ENCODE measurements around the gene SPATA13. TPM values are rescaled to one million over a fixed set of nuclear protein-coding genes. Genes with fewer than 3 reads are reported as not detected.
"Not testable (repeated sequence)": the region's sequence is repeated elsewhere in the genome, so short reads cannot be mapped to it uniquely, and the experiment has no call there.

The SPATA13 gene
- total and polyA plus RNA-seq, 2 donors (not counting 1 experiment from before 2014, with no cell fraction given) = 5.7 to 8.3 TPM

DNA sequence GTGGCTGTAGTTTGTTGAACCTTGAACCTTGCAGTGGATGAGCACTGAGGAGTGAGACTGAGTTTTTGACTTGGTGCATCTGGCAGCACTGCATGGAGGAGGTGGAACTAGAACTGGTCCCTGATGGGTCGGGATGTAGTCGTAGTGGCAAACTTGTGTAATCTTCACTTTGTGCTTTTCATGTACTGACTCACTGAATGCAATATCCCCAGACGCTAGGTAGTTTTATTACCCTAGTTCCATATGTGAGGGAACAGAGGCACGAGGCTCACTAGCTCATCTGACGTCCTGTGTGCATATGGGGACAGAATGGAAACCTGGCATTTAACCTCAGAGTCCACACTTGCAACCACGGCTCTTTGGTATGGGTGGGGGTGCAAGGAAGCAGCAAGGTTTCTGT, 159.1 kb downstream of the SPATA13 start:
- intact Hi-C loops (cut with micrococcal nuclease); H3K27ac ChIP-seq (ENCODE audit: low read length in 2 of 2); H3K4me1 ChIP-seq (ENCODE audit: control insufficient read depth in 2 of 2, insufficient read depth in 2 of 2, low read length in 2 of 2); POLR2A ChIA-PET; ATAC-seq (ENCODE audit: low read depth); H3K4me3 ChIP-seq (ENCODE audit: control extremely low read depth in 1 of 5, extremely low read depth in 1 of 5, insufficient read depth in 1 of 5, low read depth in 2 of 5, low read length in 4 of 5); H4K20me1 ChIP-seq (ENCODE audit: control insufficient read depth, insufficient read depth, low read length, poor library complexity, severe bottlenecking); H3K9ac ChIP-seq (ENCODE audit: low read length); H3K9me3 ChIP-seq (ENCODE audit: control extremely low read depth in 1 of 3, control insufficient read depth in 2 of 3, insufficient read depth in 1 of 3, low read length in 2 of 3); H3K36me3 ChIP-seq (replicated peaks in 1 of 2; ENCODE audit: control extremely low read depth in 1 of 2, control insufficient read depth in 1 of 2, extremely low read depth in 1 of 2, insufficient read depth in 2 of 2, low read length in 1 of 2); H3K4me3 Mint-ChIP-seq; H3K27ac Mint-ChIP-seq; CTCF ChIA-PET; H3K4me1 Mint-ChIP-seq; H3K4me2 ChIP-seq (replicated peaks; ENCODE audit: low read depth, low read length, poor library complexity, severe bottlenecking); H3K27me3 ChIP-seq (replicated peaks in 1 of 4; ENCODE audit: control extremely low read depth in 1 of 4, control insufficient read depth in 3 of 4, insufficient read depth in 4 of 4, low read length in 3 of 4); H3K9me3 Mint-ChIP-seq (ENCODE audit: insufficient read depth); H2AFZ ChIP-seq (ENCODE audit: insufficient read depth, low read depth, low read length, poor library complexity, severe bottlenecking); DNase-seq; H3K79me2 ChIP-seq (ENCODE audit: control insufficient read depth, insufficient read depth, low read length): not testable (repeated sequence)
- peaks cover 12% of the 10 kb centered on the region for H3K27me3 Mint-ChIP-seq
- WGBS (ENCODE audit: insufficient coverage) = 67% methylated on average over 1 of the region's 6 CpGs

DNA sequence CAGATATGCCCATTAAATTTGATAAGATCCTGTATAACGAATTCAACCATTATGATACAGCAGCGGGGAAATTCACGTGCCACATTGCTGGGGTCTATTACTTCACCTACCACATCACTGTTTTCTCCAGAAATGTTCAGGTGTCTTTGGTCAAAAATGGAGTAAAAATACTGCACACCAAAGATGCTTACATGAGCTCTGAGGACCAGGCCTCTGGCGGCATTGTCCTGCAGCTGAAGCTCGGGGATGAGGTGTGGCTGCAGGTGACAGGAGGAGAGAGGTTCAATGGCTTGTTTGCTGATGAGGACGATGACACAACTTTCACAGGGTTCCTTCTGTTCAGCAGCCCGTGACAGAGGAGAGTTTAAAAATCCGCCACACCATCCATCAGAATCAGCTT, 160.9 kb downstream of the SPATA13 start:
- H3K9me3 Mint-ChIP-seq (ENCODE audit: insufficient read depth); H3K27me3 ChIP-seq (replicated peaks in 1 of 4; ENCODE audit: control extremely low read depth in 1 of 4, control insufficient read depth in 3 of 4, insufficient read depth in 4 of 4, low read length in 3 of 4); H3K27ac Mint-ChIP-seq; H3K4me3 Mint-ChIP-seq; H3K4me2 ChIP-seq (replicated peaks; ENCODE audit: low read depth, low read length, poor library complexity, severe bottlenecking); H3K9ac ChIP-seq (ENCODE audit: low read length); H2AFZ ChIP-seq (ENCODE audit: insufficient read depth, low read depth, low read length, poor library complexity, severe bottlenecking); CTCF ChIA-PET; POLR2A ChIA-PET; H3K79me2 ChIP-seq (ENCODE audit: control insufficient read depth, insufficient read depth, low read length); H3K4me1 Mint-ChIP-seq; H3K27ac ChIP-seq (ENCODE audit: low read length in 2 of 2); H3K36me3 ChIP-seq (replicated peaks in 1 of 2; ENCODE audit: control extremely low read depth in 1 of 2, control insufficient read depth in 1 of 2, extremely low read depth in 1 of 2, insufficient read depth in 2 of 2, low read length in 1 of 2); DNase-seq; H4K20me1 ChIP-seq (ENCODE audit: control insufficient read depth, insufficient read depth, low read length, poor library complexity, severe bottlenecking); H3K9me3 ChIP-seq (ENCODE audit: control extremely low read depth in 1 of 3, control insufficient read depth in 2 of 3, insufficient read depth in 1 of 3, low read length in 2 of 3); H3K4me3 ChIP-seq (ENCODE audit: control extremely low read depth in 1 of 5, extremely low read depth in 1 of 5, insufficient read depth in 1 of 5, low read depth in 2 of 5, low read length in 4 of 5); ATAC-seq (ENCODE audit: low read depth); intact Hi-C loops (cut with micrococcal nuclease); H3K4me1 ChIP-seq (ENCODE audit: control insufficient read depth in 2 of 2, insufficient read depth in 2 of 2, low read length in 2 of 2): not testable (repeated sequence)
- peaks cover 24% of the 10 kb centered on the region for H3K27me3 Mint-ChIP-seq
- 100% methylated on average over 3 of the region's 8 CpGs for WGBS (ENCODE audit: insufficient coverage)

DNA sequence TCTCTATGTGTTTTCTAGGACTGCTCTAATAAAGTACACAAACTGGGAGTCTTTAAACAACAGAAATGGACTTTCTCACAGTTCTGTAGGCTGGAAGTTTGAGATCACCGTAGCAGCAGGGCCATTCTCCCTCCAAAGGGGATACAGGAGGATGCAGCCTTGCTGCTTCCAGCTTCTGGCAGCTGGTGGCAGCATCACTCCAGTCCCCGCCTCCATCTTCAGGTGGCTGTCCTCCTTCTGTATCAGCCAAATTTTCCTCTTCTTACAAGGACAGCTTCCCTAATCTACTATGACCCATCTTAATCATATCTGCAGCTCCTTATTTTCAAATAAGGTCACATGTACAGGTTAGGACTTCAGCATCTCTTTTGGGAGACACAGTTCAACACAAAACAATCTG, 161.9 kb downstream of the SPATA13 start:
- H3K9me3 ChIP-seq (ENCODE audit: control extremely low read depth in 1 of 3, control insufficient read depth in 2 of 3, insufficient read depth in 1 of 3, low read length in 2 of 3); H3K79me2 ChIP-seq (ENCODE audit: control insufficient read depth, insufficient read depth, low read length); H3K4me1 ChIP-seq (ENCODE audit: control insufficient read depth in 2 of 2, insufficient read depth in 2 of 2, low read length in 2 of 2); H3K4me3 Mint-ChIP-seq; intact Hi-C loops (cut with micrococcal nuclease); H2AFZ ChIP-seq (ENCODE audit: insufficient read depth, low read depth, low read length, poor library complexity, severe bottlenecking); H3K9ac ChIP-seq (ENCODE audit: low read length); POLR2A ChIA-PET; H3K27me3 ChIP-seq (replicated peaks in 1 of 4; ENCODE audit: control extremely low read depth in 1 of 4, control insufficient read depth in 3 of 4, insufficient read depth in 4 of 4, low read length in 3 of 4); H3K36me3 ChIP-seq (replicated peaks in 1 of 2; ENCODE audit: control extremely low read depth in 1 of 2, control insufficient read depth in 1 of 2, extremely low read depth in 1 of 2, insufficient read depth in 2 of 2, low read length in 1 of 2); DNase-seq; H3K9me3 Mint-ChIP-seq (ENCODE audit: insufficient read depth); H3K4me2 ChIP-seq (replicated peaks; ENCODE audit: low read depth, low read length, poor library complexity, severe bottlenecking); H3K27ac Mint-ChIP-seq; H3K4me1 Mint-ChIP-seq; H3K27ac ChIP-seq (ENCODE audit: low read length in 2 of 2); H4K20me1 ChIP-seq (ENCODE audit: control insufficient read depth, insufficient read depth, low read length, poor library complexity, severe bottlenecking); ATAC-seq (ENCODE audit: low read depth); H3K4me3 ChIP-seq (ENCODE audit: control extremely low read depth in 1 of 5, extremely low read depth in 1 of 5, insufficient read depth in 1 of 5, low read depth in 2 of 5, low read length in 4 of 5): not testable (repeated sequence)
- WGBS (ENCODE audit: insufficient coverage) = 82% methylated on average over 2 of the region's 2 CpGs
- CTCF ChIA-PET = interaction anchor here (0.5 kb wide), 1 partner anchor 64 kb away, joined by 3 read pairs; no protein-coding TSS in a partner anchor
- H3K27me3 Mint-ChIP-seq = peaks cover 28% of the 10 kb centered on the region

Measured in B cell (primary cell).